Activated naive CD8-positive, alpha-beta T cell (primary cell): ENCODE measurements around the gene PLCB2.

ENCODE experiments used
- H3K27ac Mint-ChIP-seq: one replicate; pipeline ENCODE4 v1.8.0; 2021; ENCODE audit warnings: mixed read lengths
- H3K27me3 Mint-ChIP-seq: one replicate; pipeline ENCODE4 v1.8.0; 2021; ENCODE audit warnings: mixed read lengths
- H3K36me3 Mint-ChIP-seq: one replicate; pipeline ENCODE4 v1.8.0; 2021; ENCODE audit warnings: mixed read lengths
- H3K4me1 Mint-ChIP-seq: one replicate; pipeline ENCODE4 v1.8.0; 2021; ENCODE audit warnings: low read depth, mixed read lengths
- H3K4me3 Mint-ChIP-seq: one replicate; pipeline ENCODE4 v1.8.0; 2021; ENCODE audit warnings: mild to moderate bottlenecking, mixed read lengths
- H3K9me3 Mint-ChIP-seq: one replicate; pipeline ENCODE4 v1.8.0; 2021; ENCODE audit warnings: low read depth, mixed read lengths

PLCB2 gene

GRCh38 chr15:40305281-40305680, 2.5 kb downstream of the PLCB2 start:
- H3K27ac Mint-ChIP-seq: no peak overlapping the region
- H3K4me3 Mint-ChIP-seq: no peak overlapping the region

DNA sequence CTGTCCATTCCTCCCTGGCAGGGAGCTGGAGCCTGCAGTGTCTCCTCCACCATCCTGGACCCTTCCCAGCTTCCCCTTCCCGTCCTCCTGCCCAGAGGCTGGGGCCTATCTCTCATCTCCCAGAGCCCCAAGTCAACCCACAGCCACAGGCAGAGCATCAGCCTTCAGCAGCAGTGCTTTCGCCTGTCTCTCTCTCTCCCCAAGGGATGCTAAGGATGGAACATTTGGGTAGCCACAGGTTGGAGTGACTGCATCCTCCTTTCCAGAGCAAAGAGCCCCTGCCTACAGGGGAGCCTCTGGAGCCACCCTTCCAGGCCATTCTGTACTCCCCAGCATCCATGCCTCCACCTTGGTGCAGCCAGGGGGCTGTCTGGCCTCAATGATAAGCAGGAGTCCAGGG, 4.2 kb downstream of the PLCB2 start:
- peaks cover 16% of the 10 kb centered on the region for H3K36me3 Mint-ChIP-seq
- H3K4me1 Mint-ChIP-seq: peaks cover 27% of the 10 kb centered on the region
- no peaks in the 10 kb centered on the region for H3K27me3 Mint-ChIP-seq
- H3K9me3 Mint-ChIP-seq: no peaks in the 10 kb centered on the region
- no peak overlapping the region for H3K4me3 Mint-ChIP-seq
- H3K27ac Mint-ChIP-seq: no peak overlapping the region

More at GRCh38 chr15:40305281-40305680, 2.5 kb downstream of the PLCB2 start:
- H3K9me3 Mint-ChIP-seq: no peaks in the 10 kb centered on the region
- H3K4me1 Mint-ChIP-seq: peaks cover 42% of the 10 kb centered on the region
- H3K36me3 Mint-ChIP-seq: peaks cover 7% of the 10 kb centered on the region
- H3K27me3 Mint-ChIP-seq: no peaks in the 10 kb centered on the region

GRCh38 chr15:40302981-40303380, 4.8 kb downstream of the PLCB2 start:
- peaks cover 16% of the 10 kb centered on the region for H3K36me3 Mint-ChIP-seq
- no peak overlapping the region for H3K4me3 Mint-ChIP-seq
- H3K27ac Mint-ChIP-seq: no peak overlapping the region
- H3K9me3 Mint-ChIP-seq: no peaks in the 10 kb centered on the region
- H3K27me3 Mint-ChIP-seq: no peaks in the 10 kb centered on the region
- H3K4me1 Mint-ChIP-seq: peaks cover 25% of the 10 kb centered on the region

DNA sequence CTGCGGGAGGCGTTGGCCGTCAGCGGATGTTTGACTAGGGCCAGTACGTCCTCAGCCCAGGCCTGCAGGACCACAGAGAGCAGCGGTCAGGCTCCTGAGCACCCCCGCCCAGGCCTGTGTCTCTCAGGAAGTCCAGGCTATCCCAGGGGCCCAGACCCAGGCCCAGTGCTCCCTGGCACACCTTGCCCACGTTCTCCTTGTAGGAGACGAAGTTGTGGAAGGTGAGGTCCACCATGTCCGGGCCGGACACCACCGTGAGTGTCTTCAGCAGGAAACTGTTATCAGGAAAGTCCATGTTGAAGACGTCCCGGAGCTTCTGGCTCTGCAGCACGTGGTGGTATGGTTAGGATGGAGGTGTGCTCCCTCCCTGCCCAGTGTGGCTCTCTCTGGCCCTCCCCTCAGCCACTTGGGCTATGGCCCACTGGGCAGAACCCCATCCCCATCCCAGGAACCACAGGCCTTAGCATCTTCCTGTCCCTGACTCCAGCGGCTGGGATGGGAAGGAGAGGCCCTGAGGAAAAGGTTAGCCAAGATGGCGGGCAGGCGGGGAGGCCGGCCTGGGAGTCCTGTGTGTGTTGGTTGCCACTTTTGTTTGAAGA, 5.3 kb downstream of the PLCB2 start:
- no peaks in the 10 kb centered on the region for H3K9me3 Mint-ChIP-seq
- H3K36me3 Mint-ChIP-seq: peaks cover 16% of the 10 kb centered on the region
- no peak overlapping the region for H3K4me3 Mint-ChIP-seq
- no peaks in the 10 kb centered on the region for H3K27me3 Mint-ChIP-seq
- peaks cover 25% of the 10 kb centered on the region for H3K4me1 Mint-ChIP-seq
- no peak overlapping the region for H3K27ac Mint-ChIP-seq

DNA sequence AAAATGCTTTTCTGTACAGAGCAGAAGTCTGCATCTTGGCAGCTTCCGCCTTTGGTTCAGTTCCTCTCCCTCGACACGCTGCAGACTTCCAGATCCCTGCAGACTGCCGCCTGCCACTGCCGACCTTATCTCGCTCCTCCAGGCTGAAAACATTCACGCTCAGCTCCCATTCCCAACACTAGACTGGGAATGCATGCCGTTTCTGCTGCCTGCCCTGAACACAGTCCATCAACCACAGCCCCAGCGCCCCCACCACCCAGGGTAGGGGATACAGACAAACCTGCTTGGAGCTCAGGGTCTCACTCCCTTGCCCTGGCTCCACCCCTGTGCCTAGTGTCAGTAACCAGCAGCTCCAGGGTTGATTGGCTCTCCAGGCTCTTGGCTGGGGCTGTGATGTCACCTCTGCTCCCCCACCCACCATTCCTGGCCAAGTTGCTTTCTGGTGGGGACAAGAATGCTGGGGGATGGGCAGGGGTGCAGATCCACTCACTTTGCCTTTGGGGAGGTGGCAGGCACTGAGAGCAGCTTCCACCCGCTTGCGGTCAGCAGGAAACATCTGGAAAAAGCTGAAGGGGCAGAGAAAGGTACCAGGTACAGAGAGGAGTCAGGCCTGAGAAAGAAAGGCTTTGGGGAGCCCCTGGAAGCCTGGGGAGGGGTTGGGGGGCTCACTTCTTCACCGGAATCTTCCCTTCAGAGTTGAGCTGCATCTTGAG, 6.1 kb downstream of the PLCB2 start:
- H3K27me3 Mint-ChIP-seq: no peaks in the 10 kb centered on the region
- H3K4me3 Mint-ChIP-seq: no peak overlapping the region
- H3K36me3 Mint-ChIP-seq: peaks cover 16% of the 10 kb centered on the region
- no peak overlapping the region for H3K27ac Mint-ChIP-seq
- no peaks in the 10 kb centered on the region for H3K9me3 Mint-ChIP-seq
- H3K4me1 Mint-ChIP-seq: peaks cover 22% of the 10 kb centered on the region

GRCh38 chr15:40300771-40301170, 7.0 kb downstream of the PLCB2 start:
- Mint-ChIP-seq H3K4me3 (no peak overlapping the region), H3K36me3 (peaks cover 16% of the 10 kb centered on the region), H3K27me3 (no peaks in the 10 kb centered on the region), H3K9me3 (no peaks in the 10 kb centered on the region), H3K4me1 (peaks cover 16% of the 10 kb centered on the region), H3K27ac (no peak overlapping the region)

DNA sequence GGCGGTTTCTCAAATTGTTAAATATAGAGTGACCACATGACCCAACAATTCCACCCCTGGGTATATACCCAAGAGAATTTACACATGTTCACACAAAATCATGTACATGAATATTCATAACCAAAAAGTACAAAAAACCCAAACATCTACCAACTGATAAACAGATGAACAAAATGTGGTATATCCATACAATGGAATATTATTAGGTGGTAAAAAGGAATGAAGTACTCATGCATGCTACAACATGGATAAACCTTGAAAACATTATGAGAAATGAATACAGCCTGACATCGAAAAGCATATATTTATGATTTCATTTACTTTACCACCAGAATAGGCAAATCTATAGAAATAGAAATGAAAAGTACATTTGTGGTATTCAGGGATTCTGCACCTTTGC, 7.4 kb downstream of the PLCB2 start:
- Mint-ChIP-seq H3K4me1 (peaks cover 15% of the 10 kb centered on the region), H3K9me3 (no peaks in the 10 kb centered on the region), H3K4me3 (no peak overlapping the region), H3K27ac (no peak overlapping the region), H3K27me3 (no peaks in the 10 kb centered on the region), H3K36me3 (peaks cover 16% of the 10 kb centered on the region)

DNA sequence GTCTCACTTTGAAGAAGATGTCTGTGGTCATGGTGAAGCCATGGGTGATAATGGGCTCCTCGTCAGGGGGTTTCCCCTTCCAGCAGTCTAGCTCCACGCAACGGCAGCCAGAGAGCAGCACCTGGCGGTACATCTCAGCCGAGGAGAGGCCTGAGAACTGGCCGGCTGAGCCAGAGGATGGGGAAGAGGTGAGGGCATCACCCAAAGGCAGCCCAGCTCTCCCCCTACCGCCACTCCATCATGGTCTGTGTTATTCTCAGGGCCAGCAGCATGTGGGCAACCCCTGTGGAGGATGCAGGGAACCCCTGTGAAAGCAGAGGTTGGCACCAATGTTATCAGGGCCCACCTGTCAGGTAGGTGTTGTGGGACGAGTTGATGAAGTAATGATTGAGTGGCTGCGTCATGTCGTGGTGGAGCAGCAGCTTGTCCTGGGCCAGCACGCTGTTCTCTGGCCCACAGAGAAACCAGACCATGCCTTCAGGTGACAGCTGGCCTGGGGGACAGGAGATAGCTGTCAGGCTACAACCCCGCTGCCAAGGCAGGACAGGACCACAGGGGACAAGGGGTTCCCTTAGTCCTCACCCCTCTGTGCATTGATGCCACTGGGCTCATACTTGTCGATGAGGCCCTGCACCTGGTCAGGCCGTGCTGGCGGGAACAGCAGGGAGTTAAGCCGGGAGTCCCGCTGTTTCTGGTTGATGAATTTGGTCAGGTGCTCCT, 9.4 kb downstream of the PLCB2 start:
- Mint-ChIP-seq H3K4me3 (no peak overlapping the region), H3K27ac (no peak overlapping the region), H3K36me3 (peaks cover 16% of the 10 kb centered on the region), H3K27me3 (no peaks in the 10 kb centered on the region), H3K4me1 (peaks cover 2% of the 10 kb centered on the region), H3K9me3 (no peaks in the 10 kb centered on the region)

- H3K9me3 Mint-ChIP-seq: no peaks in the 10 kb centered on the region
- no peak overlapping the region for H3K4me3 Mint-ChIP-seq
- no peak overlapping the region for H3K27ac Mint-ChIP-seq
- H3K4me1 Mint-ChIP-seq: peaks cover 2% of the 10 kb centered on the region
- H3K36me3 Mint-ChIP-seq: peaks cover 16% of the 10 kb centered on the region
- H3K27me3 Mint-ChIP-seq: no peaks in the 10 kb centered on the region
Measured at GRCh38 chr15:40297356-40297755, 10.4 kb downstream of the PLCB2 start.

DNA sequence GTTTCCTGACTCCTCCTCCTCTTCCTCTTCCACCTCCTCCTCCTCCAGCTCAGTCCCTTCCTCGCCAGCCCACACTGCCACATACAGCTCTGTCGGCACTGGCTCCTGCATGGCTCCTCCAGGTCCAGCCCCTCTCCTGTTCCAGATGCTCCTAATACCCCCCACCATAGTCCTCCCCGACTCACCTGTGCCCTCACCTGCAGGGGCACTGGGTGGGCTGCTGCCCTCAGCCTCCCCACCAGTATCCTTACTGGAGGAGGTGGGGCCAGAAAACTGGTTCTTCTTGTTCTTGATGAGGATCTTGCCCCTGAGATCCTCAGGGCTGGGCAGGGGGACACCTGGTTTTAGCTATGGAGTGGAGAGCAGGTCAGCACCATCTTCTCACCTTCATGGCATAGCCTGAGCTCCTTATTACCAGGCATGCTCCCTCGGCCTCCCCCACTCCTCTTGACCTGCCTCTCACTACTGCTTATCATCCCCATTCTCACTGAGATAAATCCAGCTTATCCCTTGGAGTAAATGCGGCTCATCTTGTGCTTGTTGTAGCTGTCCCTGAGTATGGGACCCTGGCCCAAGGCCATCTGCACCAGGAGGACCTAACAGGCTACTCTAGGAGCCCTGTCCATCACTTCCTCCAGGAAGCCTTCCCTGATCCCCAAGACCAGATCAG, 11.0 kb downstream of the PLCB2 start:
- Mint-ChIP-seq H3K4me1 (peaks cover 2% of the 10 kb centered on the region), H3K9me3 (no peaks in the 10 kb centered on the region), H3K36me3 (peaks cover 16% of the 10 kb centered on the region), H3K4me3 (no peak overlapping the region), H3K27ac (no peak overlapping the region), H3K27me3 (no peaks in the 10 kb centered on the region)

DNA sequence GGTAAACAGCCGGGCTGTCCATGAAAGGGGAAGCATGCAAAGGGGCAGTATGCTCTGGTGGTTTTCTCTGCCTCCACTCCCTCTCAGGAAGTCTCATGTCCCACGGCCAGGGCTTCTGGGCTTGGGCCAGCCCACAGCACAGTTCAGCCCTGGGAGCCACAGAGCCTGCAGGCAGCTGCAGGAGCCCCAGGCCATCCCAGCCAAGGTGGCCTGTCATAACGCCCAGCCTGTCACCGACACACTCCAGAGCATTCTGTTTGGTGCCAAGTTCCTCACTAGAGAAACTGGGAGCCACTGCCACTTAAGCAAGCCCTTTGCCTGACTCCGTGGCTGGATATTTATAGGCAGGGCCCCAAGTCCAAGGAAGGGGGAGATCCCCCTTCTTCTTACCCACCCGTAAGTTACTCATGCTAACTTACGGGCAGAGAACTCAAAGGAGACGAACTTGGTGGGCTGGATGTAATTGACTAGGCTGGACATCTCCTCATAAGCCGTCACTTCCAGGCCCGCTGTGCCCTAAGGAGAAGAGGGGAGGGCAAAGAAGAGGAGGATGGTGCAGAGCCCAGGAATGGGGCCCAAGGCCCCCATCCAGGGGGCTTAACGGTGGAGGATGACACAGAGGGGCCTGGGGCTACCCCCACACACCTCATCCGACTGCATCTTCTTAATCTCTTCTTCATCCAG, 11.7 kb downstream of the PLCB2 start:
- Mint-ChIP-seq H3K9me3 (no peaks in the 10 kb centered on the region), H3K27ac (no peak overlapping the region), H3K27me3 (no peaks in the 10 kb centered on the region), H3K4me3 (no peak overlapping the region), H3K36me3 (peaks cover 14% of the 10 kb centered on the region), H3K4me1 (peaks cover 2% of the 10 kb centered on the region)

DNA sequence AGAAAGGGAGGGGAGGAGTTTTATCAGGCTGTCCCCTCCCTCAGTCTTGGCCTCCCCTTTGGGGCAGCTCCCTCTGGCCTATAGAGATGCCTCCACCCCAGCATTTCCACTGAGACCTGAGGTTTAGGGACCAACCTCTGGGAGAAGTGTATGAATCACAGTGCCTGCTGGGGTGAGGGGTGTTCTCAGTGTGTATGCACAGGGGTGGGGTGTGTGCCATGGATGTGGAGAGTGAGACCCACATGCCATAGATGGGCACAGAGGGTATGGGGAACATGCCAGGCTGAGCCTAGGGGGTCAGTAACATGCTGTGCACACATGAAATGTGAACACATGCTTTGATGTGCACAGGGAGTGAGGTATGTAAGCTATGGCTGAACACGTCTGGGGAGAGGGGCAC, 12.4 kb downstream of the PLCB2 start:
- H3K9me3 Mint-ChIP-seq: no peaks in the 10 kb centered on the region
- no peaks in the 10 kb centered on the region for H3K4me1 Mint-ChIP-seq
- peaks cover 9% of the 10 kb centered on the region for H3K36me3 Mint-ChIP-seq
- H3K4me3 Mint-ChIP-seq: no peak overlapping the region
- no peak overlapping the region for H3K27ac Mint-ChIP-seq
- no peaks in the 10 kb centered on the region for H3K27me3 Mint-ChIP-seq

- Mint-ChIP-seq H3K36me3 (peaks cover 2% of the 10 kb centered on the region), H3K4me3 (no peak overlapping the region), H3K4me1 (no peaks in the 10 kb centered on the region), H3K9me3 (no peaks in the 10 kb centered on the region), H3K27me3 (no peaks in the 10 kb centered on the region), H3K27ac (no peak overlapping the region)
Measured at GRCh38 chr15:40293905-40294895, 13.5 kb downstream of the PLCB2 start.

DNA sequence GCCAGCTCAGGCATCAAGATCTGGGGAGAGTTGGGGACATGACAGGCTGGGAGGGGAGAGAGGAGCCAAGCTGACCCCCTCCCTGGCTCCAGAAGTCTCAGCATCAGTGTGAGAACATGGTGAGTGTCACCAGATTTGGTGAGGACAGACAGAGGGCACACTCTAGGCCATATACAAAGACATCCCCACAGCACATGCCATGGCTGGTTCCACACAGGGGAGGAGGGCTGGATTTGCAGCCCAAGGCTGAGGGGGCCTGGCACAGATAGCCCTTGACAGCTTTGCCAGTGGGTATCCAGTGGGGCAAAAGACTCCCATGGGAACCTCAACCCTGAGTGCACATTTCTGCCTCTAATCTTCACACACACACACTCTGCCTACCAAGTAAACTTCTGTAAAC, 14.7 kb downstream of the PLCB2 start:
- Mint-ChIP-seq H3K27ac (no peak overlapping the region), H3K4me3 (no peak overlapping the region), H3K27me3 (no peaks in the 10 kb centered on the region), H3K36me3 (peaks cover 2% of the 10 kb centered on the region), H3K4me1 (no peaks in the 10 kb centered on the region), H3K9me3 (no peaks in the 10 kb centered on the region)
